HUES64 (cell line): ENCODE measurements around the gene SRGAP2. TPM values are rescaled to one million over a fixed set of nuclear protein-coding genes. Genes with fewer than 3 reads are reported as not detected.
"Not testable (repeated sequence)": the region's sequence is repeated elsewhere in the genome, so short reads cannot be mapped to it uniquely, and the experiment has no call there.

ENCODE experiments used
- H3K27ac ChIP-seq: 2 replicates; pipeline ENCODE4 v1.7.0; 2013; ENCODE audit warnings: low read depth, low read length, inconsistent platforms
- H3K27me3 ChIP-seq: 2 replicates; pipeline ENCODE4 v1.6.1; 2013; ENCODE audit warnings: mild to moderate bottlenecking, low read length; ENCODE audit not compliant: insufficient read depth
- H3K36me3 ChIP-seq: 2 replicates; pipeline ENCODE4 v1.6.1; 2013; ENCODE audit warnings: mild to moderate bottlenecking, low read length; ENCODE audit not compliant: insufficient read depth
- H3K4me1 ChIP-seq: 2 replicates; pipeline ENCODE4 v1.6.1; 2013; ENCODE audit warnings: mild to moderate bottlenecking, low read length, moderate library complexity; ENCODE audit not compliant: insufficient read depth
- H3K4me3 ChIP-seq: 2 replicates; pipeline ENCODE4 v1.5.1; 2013; ENCODE audit warnings: mild to moderate bottlenecking, low read length, moderate library complexity
- H3K9ac ChIP-seq: 2 replicates; pipeline ENCODE4 v1.6.1; 2013; ENCODE audit warnings: mild to moderate bottlenecking, low read depth, low read length
- H3K9me3 ChIP-seq: 2 replicates; pipeline ENCODE4 v1.6.1; 2013; ENCODE audit warnings: low read depth, low read length; ENCODE audit not compliant: insufficient read depth
- WGBS: fragments of 150-250, 120-280 bp; methylation state at CpG from one replicate; pipeline ENCODE4 v1.1.7; 2013; ENCODE audit warnings: missing lambda C conversion rate; 5-methylcytosine and 5-hydroxymethylcytosine counted together
- polyA plus RNA-seq, 2 experiments: library from polyadenylated mRNA; stranded (reverse); fragments of 50-300 nt; gene quantifications; one replicate each; pipeline ENCODE4 v1.2.3, GENCODE V29; 2013

Gene SRGAP2
- polyA plus RNA-seq (2013, experiment 1 of 2): 29.1 TPM
- polyA plus RNA-seq (2013, experiment 2 of 2): 34.9 TPM

DNA sequence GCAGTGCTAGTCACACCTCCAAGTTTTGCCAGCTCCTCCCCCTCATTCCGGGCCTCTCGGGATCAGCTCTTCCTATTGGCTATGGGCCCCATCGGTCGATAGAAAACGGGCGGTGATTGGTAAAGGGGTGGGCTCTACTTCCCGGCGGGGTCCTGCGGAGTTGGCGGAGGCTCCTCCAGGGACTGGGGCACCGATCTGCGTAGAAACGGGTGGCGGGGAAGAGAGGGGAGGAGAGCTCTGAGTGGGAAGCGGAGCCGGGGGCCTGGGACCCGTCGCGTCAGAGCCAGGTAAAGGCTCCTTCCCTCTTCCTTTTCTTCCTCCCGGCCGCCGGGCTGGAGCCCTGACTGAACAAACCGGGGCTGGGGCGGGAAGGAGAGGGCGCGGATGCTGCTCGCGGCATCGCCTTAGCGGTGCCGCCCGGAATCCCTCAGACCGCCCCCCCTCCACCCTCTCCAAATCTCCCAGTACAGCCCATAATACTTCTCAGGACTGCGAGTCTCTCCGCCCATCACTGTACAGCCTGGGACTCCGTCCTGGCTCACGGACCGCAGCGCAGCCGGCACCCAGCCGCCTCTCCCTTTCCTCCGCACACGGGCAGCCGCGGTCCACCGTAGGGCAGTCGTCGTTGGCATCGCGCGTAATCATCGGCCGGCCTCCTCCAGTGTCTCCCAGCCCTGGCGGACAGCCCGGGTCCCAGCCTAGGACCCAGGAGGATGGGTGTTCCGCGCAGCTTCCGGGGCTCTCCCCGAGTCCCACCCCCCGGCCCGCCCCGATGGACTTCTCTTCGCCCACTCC, at the start of gene SRGAP2:
Gene SRGAP2, plus strand, starts transcription at position 178 of the 795 bp plus-strand sequence. CDS start 2,430 bp downstream, outside the sequence.
- H3K9ac ChIP-seq, H3K36me3 ChIP-seq, H3K27me3 ChIP-seq, H3K4me1 ChIP-seq, H3K9me3 ChIP-seq: not testable (repeated sequence)
- H3K27ac ChIP-seq: peak within 1 kb of the TSS; percentile 49; the same call in 1 of the 2 replicates
- H3K4me3 ChIP-seq: peak within 1 kb of the TSS; percentile 57
- 0% methylated on average over 19 of the region's 63 CpGs for WGBS

DNA sequence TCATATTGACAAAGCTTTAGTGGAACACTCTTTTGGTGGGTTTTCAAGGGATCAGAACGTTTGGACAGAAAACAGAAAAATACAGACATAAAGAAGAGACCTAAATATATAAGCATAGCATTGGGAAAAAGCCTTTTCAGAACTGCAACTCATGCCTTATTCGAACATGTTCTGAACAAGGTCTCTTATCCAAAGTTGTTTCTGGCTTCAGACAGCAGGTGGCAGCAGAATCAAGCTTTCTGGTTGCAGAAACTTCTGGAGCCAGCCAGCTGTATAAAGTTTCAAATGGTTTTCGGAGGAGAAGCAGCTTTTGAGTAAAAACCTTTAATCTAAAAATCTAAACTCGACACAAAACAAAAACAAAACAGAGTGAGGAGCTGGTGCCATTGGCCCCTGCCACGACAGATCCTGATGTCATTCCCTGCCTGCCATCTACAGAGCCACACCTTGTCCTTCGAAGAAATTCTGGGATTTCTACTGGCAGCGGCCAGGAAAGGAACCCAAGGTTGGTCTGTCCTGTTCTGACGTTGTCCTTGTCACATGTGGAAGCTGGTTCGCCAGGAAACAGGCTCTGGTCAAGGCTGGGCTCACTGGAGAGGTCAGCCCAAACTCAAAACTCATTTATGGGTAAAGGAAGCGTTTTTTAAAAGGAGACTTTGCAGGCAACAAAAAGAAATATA, 35.9 kb upstream of the SRGAP2 start:
- not testable (repeated sequence) for H3K27ac ChIP-seq, H3K9me3 ChIP-seq, H3K9ac ChIP-seq, H3K27me3 ChIP-seq, H3K36me3 ChIP-seq, H3K4me1 ChIP-seq, H3K4me3 ChIP-seq
- WGBS: 22% methylated on average over 1 of the region's 10 CpGs

DNA sequence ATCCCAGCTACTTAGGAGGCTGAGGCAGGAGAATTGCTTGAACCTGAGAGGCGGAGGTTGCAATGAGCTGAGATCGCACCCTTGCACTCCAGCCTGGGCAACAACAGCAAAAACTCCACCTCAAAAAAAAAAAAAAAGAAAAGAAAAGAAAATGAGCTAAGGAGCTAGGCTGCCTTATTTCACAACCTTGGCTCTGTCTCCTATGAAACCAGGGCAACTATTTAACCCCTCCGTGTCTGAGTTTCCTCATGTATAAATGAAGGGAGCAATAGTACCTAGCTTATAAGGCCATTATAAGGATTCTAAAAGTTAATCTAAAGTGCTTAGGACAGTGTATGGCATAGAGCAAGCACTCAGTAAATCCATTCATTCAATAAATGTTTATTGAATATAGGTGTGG, 33.5 kb upstream of the SRGAP2 start:
- H3K4me1 ChIP-seq, H3K27me3 ChIP-seq, H3K9me3 ChIP-seq, H3K9ac ChIP-seq, H3K4me3 ChIP-seq, H3K36me3 ChIP-seq, H3K27ac ChIP-seq: not testable (repeated sequence)
- no CpG with 5 or more reads among the region's 3 CpGs for WGBS

- H3K9me3 ChIP-seq, H3K9ac ChIP-seq, H3K27ac ChIP-seq, H3K36me3 ChIP-seq, H3K4me3 ChIP-seq, H3K4me1 ChIP-seq, H3K27me3 ChIP-seq: not testable (repeated sequence)
- no CpG with 5 or more reads among the region's 2 CpGs for WGBS
Measured at GRCh38 chr1:206173110-206173719, 30.1 kb upstream of the SRGAP2 start.

DNA sequence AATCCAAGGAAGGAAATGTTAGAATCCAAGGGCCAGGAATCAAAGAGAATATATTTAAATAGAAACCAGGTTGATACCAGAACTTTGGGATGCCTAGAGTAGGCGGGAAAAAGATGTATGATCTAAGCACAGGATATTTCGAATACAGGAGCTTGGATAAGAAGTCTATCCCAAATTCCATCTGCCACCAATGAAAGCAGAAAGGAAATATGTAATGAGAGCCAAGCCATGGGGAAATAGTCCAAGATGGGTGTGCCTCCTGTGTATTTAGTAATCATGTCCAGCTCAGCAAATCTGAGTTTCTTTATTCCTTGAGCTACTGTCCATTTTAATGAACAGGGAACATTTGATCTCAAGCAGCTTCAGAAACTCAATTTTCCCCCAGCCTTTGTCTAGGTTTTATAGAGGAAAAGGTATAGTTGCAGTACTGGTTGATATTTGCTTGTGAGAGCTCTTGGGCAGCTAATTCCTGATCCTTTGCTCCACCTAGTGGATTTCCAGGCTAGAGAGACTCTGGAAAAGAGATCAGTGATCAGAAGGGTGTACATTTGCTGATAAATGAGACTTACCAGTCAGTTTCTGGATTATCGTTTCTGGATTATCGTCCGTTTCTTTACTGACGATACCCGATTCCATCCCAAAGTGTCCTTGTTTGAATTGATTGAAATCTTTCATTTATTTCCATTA, 29.0 kb upstream of the SRGAP2 start:
- not testable (repeated sequence) for H3K27me3 ChIP-seq, H3K27ac ChIP-seq, H3K9ac ChIP-seq, H3K9me3 ChIP-seq, H3K4me3 ChIP-seq, H3K4me1 ChIP-seq, H3K36me3 ChIP-seq
- WGBS: 92% methylated on average over 5 of the region's 7 CpGs

GRCh38 chr1:206175459-206176113, 27.8 kb upstream of the SRGAP2 start:
- WGBS: no CpG with 5 or more reads among the region's 4 CpGs
- not testable (repeated sequence) for H3K36me3 ChIP-seq, H3K27ac ChIP-seq

DNA sequence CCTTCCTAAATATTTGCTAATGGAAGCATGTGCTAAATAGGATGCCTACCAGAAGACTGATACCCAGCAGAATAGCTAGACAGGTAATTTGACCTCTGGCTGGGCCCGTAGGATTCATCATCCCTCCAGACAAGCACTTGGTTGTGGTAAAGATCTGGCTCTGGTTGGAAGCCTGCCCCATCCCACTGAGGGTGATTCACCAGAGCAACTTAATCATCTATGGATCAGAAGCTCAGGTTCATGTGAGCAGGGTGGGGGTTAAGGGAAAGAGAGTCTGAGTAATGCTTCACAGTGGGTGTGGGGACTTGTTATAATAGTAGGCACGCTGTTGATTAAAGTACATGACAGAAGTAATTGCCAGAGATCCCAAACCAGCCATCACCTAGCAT, 27.2 kb upstream of the SRGAP2 start:
- not testable (repeated sequence) for H3K27ac ChIP-seq, H3K9me3 ChIP-seq, H3K36me3 ChIP-seq, H3K27me3 ChIP-seq, H3K4me3 ChIP-seq, H3K9ac ChIP-seq, H3K4me1 ChIP-seq
- no CpG with 5 or more reads among the region's 2 CpGs for WGBS

More at GRCh38 chr1:206175459-206176113, 27.8 kb upstream of the SRGAP2 start:
- H3K4me3 ChIP-seq, H3K4me1 ChIP-seq, H3K9ac ChIP-seq, H3K27me3 ChIP-seq, H3K9me3 ChIP-seq: not testable (repeated sequence)

- WGBS: 90% methylated on average over 4 of the region's 9 CpGs
- H3K4me1 ChIP-seq, H3K36me3 ChIP-seq, H3K9me3 ChIP-seq, H3K9ac ChIP-seq, H3K4me3 ChIP-seq, H3K27ac ChIP-seq, H3K27me3 ChIP-seq: not testable (repeated sequence)
Measured at GRCh38 chr1:206178061-206178989, 25.0 kb upstream of the SRGAP2 start.

DNA sequence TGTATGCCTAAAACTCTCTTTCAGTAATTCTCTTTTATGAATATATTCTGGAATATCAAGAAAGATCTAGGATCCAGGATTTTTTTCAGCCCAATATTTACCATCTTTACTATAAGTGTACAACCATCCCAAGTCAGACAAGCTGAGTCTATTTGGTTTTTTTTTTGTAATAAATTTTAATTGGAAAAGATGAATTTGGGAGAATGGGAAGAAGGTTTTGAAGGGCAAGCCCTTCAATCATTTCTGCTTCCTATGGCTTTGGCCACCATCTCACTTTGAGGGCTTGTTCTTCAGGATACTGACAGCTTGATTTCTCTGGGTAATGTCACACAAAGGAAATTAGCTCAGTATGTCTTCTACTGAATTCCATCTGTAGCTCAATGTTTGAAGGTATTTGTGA, 23.7 kb upstream of the SRGAP2 start:
- H3K4me1 ChIP-seq, H3K36me3 ChIP-seq, H3K4me3 ChIP-seq, H3K9me3 ChIP-seq, H3K9ac ChIP-seq, H3K27me3 ChIP-seq, H3K27ac ChIP-seq: not testable (repeated sequence)
